Measurements from ENCODE around the gene HAAO.
A peak's percentile ranks its signal among the peaks of the same experiment; 100 is the strongest.

Gene HAAO

GRCh38 chr2:42813763-42814162 lies 21.4 kb upstream of the HAAO start:
- no peak for DNase-seq (ENCODE audit: low spot score)

GRCh38 chr2:42812899-42813479 lies 20.6 kb upstream of the HAAO start:
- DNase-seq (ENCODE audit: low spot score) = peak; percentile 62

GRCh38 chr2:42810971-42811811 lies 18.8 kb upstream of the HAAO start:
- DNase-seq (ENCODE audit: low spot score) = peak; percentile 80

- peak; percentile 94 for DNase-seq (ENCODE audit: low spot score)
These were observed 18.0 kb upstream of the HAAO start for GRCh38 chr2:42810121-42810970.

- DNase-seq (ENCODE audit: low spot score) = peak; percentile 75
These were observed 17.4 kb upstream of the HAAO start for GRCh38 chr2:42809819-42810120.

- peak; percentile 26 for DNase-seq (ENCODE audit: low spot score)
These were observed 16.9 kb upstream of the HAAO start for GRCh38 chr2:42809131-42809818.

- DNase-seq (ENCODE audit: low spot score) = no peak
These were observed 15.9 kb upstream of the HAAO start for GRCh38 chr2:42808301-42808700.

- DNase-seq (ENCODE audit: low spot score) = no peak
These were observed 14.4 kb upstream of the HAAO start for GRCh38 chr2:42806786-42807185.

- DNase-seq (ENCODE audit: low spot score) = no peak
These were observed 12.5 kb upstream of the HAAO start for GRCh38 chr2:42804891-42805290.

- no peak for DNase-seq (ENCODE audit: low spot score)
These were observed 12.0 kb upstream of the HAAO start for GRCh38 chr2:42804338-42804737.

GRCh38 chr2:42802150-42802549 lies 9.8 kb upstream of the HAAO start:
- DNase-seq (ENCODE audit: low spot score) = no peak

- no peak for DNase-seq (ENCODE audit: low spot score)
These were observed 9.0 kb upstream of the HAAO start for GRCh38 chr2:42801381-42801780.

- DNase-seq (ENCODE audit: low spot score) = no peak
These were observed 8.6 kb upstream of the HAAO start for GRCh38 chr2:42800981-42801380.

- DNase-seq (ENCODE audit: low spot score) = no peak
These were observed 8.1 kb upstream of the HAAO start for GRCh38 chr2:42800461-42800962.

- no peak for DNase-seq (ENCODE audit: low spot score)
These were observed 7.5 kb upstream of the HAAO start for GRCh38 chr2:42799881-42800280.

- no peak for DNase-seq (ENCODE audit: low spot score)
These were observed 4.9 kb upstream of the HAAO start for GRCh38 chr2:42797281-42797680.

GRCh38 chr2:42796427-42797248 lies 4.3 kb upstream of the HAAO start:
- no peak for DNase-seq (ENCODE audit: low spot score)

GRCh38 chr2:42795841-42796301 lies 3.5 kb upstream of the HAAO start:
- no peak for DNase-seq (ENCODE audit: low spot score)

- no peak for DNase-seq (ENCODE audit: low spot score)
These were observed 2.9 kb upstream of the HAAO start for GRCh38 chr2:42795275-42795674.

- DNase-seq (ENCODE audit: low spot score) = no peak
These were observed 2.1 kb upstream of the HAAO start for GRCh38 chr2:42794271-42795046.

All from cerebellar cortex (tissue), 1 donor.